Gastrocnemius medialis (tissue), 4 donors: ENCODE data around the gene CD164. TPM values are rescaled to one million over a fixed set of nuclear protein-coding genes. Genes with fewer than 3 reads are reported as not detected.

Experiments
- ATAC-seq, 2 donors: fragments of 150-250 bp; one replicate each; pipeline ENCODE4 v1.9.1; 2016
- DNase-seq, 2 donors: peaks; one replicate each; pipeline ENCODE4 v3.0.0-alpha.2; 2019
- H3K27ac ChIP-seq, 4 donors: fragments of 200-600 bp; sonication (generic); 1 replicate in 1 of 4; 2 replicates in 3 of 4; pipeline ENCODE4 v1.5.1; 2016 to 2018; ENCODE audit warnings: mild to moderate bottlenecking in 2 of 4, moderate library complexity in 1 of 4
- H3K27me3 ChIP-seq, 3 donors: fragments of 200-600 bp; sonication (generic) in 2 of 3; 1 replicate in 1 of 3; 2 replicates in 2 of 3; pipeline versions ENCODE4 v1.5.1 to v1.6.0; 2016 to 2019; ENCODE audit warnings: mild to moderate bottlenecking in 1 of 3, moderate library complexity in 1 of 3
- H3K36me3 ChIP-seq, 2 donors: fragments of 200-600 bp; sonication (generic) in 1 of 2; one replicate each; pipeline ENCODE4 v1.5.1; 2017 to 2018
- H3K4me1 ChIP-seq, 2 donors: fragments of 200-600 bp; sonication (generic) in 1 of 2; one replicate each; pipeline ENCODE4 v1.5.1; 2016 to 2017; ENCODE audit warnings: mild to moderate bottlenecking in 2 of 2
- H3K4me3 ChIP-seq, 4 donors: fragments of 200-600 bp; sonication (generic) in 3 of 4; 1 replicate in 1 of 4; 2 replicates in 3 of 4; pipeline ENCODE4 v1.5.1; 2016 to 2019; ENCODE audit warnings: mild to moderate bottlenecking in 2 of 4
- H3K9me3 ChIP-seq, 3 donors: fragments of 200-600 bp; sonication (generic) in 2 of 3; 1 replicate in 1 of 3; 2 replicates in 2 of 3; pipeline ENCODE4 v1.5.1; 2016 to 2019
- POLR2A ChIP-seq, 2 donors: fragments of 450-650 bp; IDR thresholded peaks; one replicate each; pipeline ENCODE4 v1.6.1; 2017; ENCODE audit warnings: antibody characterized with exemption in 2 of 2, mild to moderate bottlenecking in 2 of 2, moderate library complexity in 2 of 2
- in situ Hi-C, 4 donors: fragments of 200-750 bp; cut with MboI; loops; one replicate each; pipeline versions ENCODE4 v1.15.0 to v1.8.0; 2017; ENCODE audit warnings: low sequenced_read_pairs in 4 of 4
- intact Hi-C: fragments of 100-400 bp; cut with DNase I; formaldehyde crosslinking; loops from one replicate; pipeline ENCODE4 v1.15.1; 2023; ENCODE audit warnings: low total_unique reads
- total RNA-seq, 4 donors: library from RNA; depleted of rRNA; stranded (reverse); fragments of >200 nt; gene quantifications; one replicate each; pipeline versions ENCODE4 v1.1.0 to v1.2.3, GENCODE V29; 2016
- TF ChIP-seq, protein P1 (sequence below), 5 experiments: fragments of 450-650 bp in 3 of 5; fragments of 200-600 bp in 2 of 5; sonication (generic) in 2 of 5; IDR thresholded peaks in 4 of 5; conservative IDR thresholded peaks in 1 of 5; 1 replicate in 4 of 5; 2 replicates in 1 of 5; pipeline ENCODE4 v1.5.1; 2016 to 2019; ENCODE audit warnings: antibody characterized with exemption in 5 of 5, mild to moderate bottlenecking in 3 of 5, moderate library complexity in 3 of 5

CD164 gene
- total RNA-seq, 4 donors from 2014 or later: 50.1 to 134 (median 117) TPM

DNA sequence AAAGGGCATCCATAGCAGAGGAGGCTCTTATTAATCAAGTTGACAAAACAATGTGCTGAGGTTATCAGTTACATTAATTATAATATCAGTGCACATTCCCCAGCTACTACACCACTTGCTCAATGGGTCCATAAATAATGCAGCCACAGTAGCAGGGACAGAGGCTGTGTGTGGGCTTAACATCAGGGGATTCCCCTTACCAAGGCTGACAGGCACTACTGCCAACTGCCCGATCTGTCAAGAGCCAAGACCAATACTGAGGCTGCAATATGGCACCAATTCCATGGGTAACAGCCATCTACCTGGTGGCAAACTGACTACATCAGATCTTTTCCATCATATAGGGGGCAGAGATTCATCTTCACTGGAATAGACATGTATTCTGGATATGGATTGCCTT is 22.0 kb downstream of the CD164 start:
- Histone ChIP-seq H3K36me3 (peaks cover 0 to 51% of the 10 kb centered on the region in 2 donors), H3K4me1 (peaks cover 4 to 19% of the 10 kb centered on the region in 2 donors), H3K9me3 (no peaks in the 10 kb centered on the region), H3K4me3 (no peak overlapping the region), H3K27ac (peak overlapping the region in 1 of 4 donors; percentile 1), H3K27me3 (no peaks in the 10 kb centered on the region)
- in situ Hi-C loops (no loop called here), intact Hi-C loops (loop anchor here (5.0 kb wide), 1 partner anchor 43 kb away; no protein-coding TSS in a partner anchor)
- TF ChIP-seq, protein P1, sequence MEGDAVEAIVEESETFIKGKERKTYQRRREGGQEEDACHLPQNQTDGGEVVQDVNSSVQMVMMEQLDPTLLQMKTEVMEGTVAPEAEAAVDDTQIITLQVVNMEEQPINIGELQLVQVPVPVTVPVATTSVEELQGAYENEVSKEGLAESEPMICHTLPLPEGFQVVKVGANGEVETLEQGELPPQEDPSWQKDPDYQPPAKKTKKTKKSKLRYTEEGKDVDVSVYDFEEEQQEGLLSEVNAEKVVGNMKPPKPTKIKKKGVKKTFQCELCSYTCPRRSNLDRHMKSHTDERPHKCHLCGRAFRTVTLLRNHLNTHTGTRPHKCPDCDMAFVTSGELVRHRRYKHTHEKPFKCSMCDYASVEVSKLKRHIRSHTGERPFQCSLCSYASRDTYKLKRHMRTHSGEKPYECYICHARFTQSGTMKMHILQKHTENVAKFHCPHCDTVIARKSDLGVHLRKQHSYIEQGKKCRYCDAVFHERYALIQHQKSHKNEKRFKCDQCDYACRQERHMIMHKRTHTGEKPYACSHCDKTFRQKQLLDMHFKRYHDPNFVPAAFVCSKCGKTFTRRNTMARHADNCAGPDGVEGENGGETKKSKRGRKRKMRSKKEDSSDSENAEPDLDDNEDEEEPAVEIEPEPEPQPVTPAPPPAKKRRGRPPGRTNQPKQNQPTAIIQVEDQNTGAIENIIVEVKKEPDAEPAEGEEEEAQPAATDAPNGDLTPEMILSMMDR (IDR thresholded peaks at IDR 0.05 in 4 of 5, conservative IDR thresholded peaks at IDR 0.05 in 1 of 5): no peak
- no peak for TF ChIP-seq POLR2A (IDR thresholded peaks at IDR 0.05)
- ATAC-seq: no peak
- no peak for DNase-seq

DNA sequence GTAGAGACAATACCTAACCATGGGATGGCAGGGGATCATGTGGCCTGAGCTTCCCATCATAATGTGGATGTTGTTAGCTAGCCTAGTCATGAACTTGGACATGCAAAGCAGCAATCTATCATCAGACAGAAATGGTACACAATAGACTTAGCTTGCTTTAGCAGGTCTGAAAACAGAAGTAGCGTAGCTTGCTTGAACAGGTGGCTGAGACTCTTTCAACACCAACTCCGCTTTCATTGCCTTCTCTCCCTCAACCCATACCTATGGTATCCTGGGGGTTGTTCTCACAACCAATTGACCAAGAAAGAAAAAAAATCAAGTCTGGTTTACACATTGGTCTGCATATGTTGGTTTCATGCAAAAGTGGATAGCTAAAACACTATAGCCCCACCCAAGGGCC is 23.0 kb downstream of the CD164 start:
- H3K9me3 ChIP-seq: no peaks in the 10 kb centered on the region
- in situ Hi-C loops: no loop called here

DNA sequence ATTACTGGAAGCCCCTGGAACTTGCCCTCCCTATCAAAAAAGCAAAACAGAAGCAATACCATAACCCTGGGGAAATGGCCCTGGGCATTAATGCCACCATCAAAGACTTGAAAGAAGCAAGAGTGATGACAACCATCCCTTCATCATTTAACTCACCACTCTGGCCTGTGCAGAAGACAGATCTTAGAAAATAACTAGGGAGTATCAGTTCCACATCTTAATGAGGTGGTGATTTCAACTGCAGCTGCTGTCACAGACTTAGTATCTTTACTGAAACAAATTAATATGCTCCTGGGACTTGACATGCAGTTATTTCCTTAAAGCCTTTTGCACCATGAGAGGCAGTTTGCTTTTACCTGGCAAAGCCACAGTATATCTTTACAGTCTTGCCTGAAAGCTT is 24.1 kb downstream of the CD164 start:
- in situ Hi-C loops: no loop called here
- intact Hi-C loops: no loop called here
- H3K27ac ChIP-seq: no peak overlapping the region
- peaks cover 0 to 54% of the 10 kb centered on the region in 2 donors for H3K36me3 ChIP-seq
- H3K9me3 ChIP-seq: no peaks in the 10 kb centered on the region
- H3K4me3 ChIP-seq: no peak overlapping the region
- H3K4me1 ChIP-seq: peaks cover 4 to 19% of the 10 kb centered on the region in 2 donors
- DNase-seq (no peak), ATAC-seq (no peak)
- TF ChIP-seq, protein P1 (IDR thresholded peaks at IDR 0.05 in 4 of 5, conservative IDR thresholded peaks at IDR 0.05 in 1 of 5): no peak
- TF ChIP-seq POLR2A (IDR thresholded peaks at IDR 0.05): no peak
- no peaks in the 10 kb centered on the region for H3K27me3 ChIP-seq

More for the DNA sequence above, 23.0 kb downstream of the CD164 start:
- peaks cover 4 to 19% of the 10 kb centered on the region in 2 donors for H3K4me1 ChIP-seq
- ATAC-seq (no peak), DNase-seq (no peak)
- no peak overlapping the region for H3K27ac ChIP-seq
- TF ChIP-seq POLR2A (IDR thresholded peaks at IDR 0.05): no peak
- TF ChIP-seq, protein P1 (IDR thresholded peaks at IDR 0.05 in 4 of 5, conservative IDR thresholded peaks at IDR 0.05 in 1 of 5): no peak
- H3K27me3 ChIP-seq: no peaks in the 10 kb centered on the region
- intact Hi-C loops: no loop called here
- no peak overlapping the region for H3K4me3 ChIP-seq
- H3K36me3 ChIP-seq: peaks cover 0 to 52% of the 10 kb centered on the region in 2 donors

DNA sequence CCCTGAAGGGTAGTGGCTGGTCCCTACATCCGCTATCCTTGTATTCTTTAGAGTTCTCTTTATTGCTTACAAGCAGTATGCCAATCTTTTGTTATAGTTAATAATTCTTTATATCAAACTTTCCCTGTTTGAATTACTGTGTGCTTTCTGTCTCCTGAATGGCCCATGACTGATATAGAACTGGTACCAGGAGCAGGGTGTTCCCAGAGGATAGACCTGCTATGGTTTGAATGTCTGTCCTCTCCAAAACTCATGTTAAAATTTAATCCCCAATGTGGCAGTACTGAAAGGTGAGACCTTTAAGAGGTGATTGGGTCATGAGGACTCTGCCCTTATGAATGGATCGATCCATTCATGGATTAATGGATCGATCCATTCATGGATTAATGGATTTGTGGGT is 26.0 kb downstream of the CD164 start:
- Histone ChIP-seq H3K9me3 (no peaks in the 10 kb centered on the region), H3K27ac (no peak overlapping the region), H3K36me3 (peaks cover 0 to 50% of the 10 kb centered on the region in 2 donors), H3K4me3 (no peak overlapping the region), H3K4me1 (peaks cover 17 to 20% of the 10 kb centered on the region in 2 donors), H3K27me3 (no peaks in the 10 kb centered on the region)
- intact Hi-C loops: no loop called here
- in situ Hi-C loops: no loop called here
- no peak for DNase-seq
- TF ChIP-seq, protein P1 (IDR thresholded peaks at IDR 0.05 in 4 of 5, conservative IDR thresholded peaks at IDR 0.05 in 1 of 5): no peak
- TF ChIP-seq POLR2A (IDR thresholded peaks at IDR 0.05): no peak
- ATAC-seq: no peak
